Fibroblast of peridontal ligament (primary cell): ENCODE measurements around the gene NPHP4.
"Not testable (repeated sequence)": the region's sequence is repeated elsewhere in the genome, so short reads cannot be mapped to it uniquely, and the experiment has no call there.

Experiments used
- DNase-seq: peaks from one replicate; pipeline ENCODE4 v3.0.0-alpha.2; 2010; ENCODE audit errors: extremely low read depth

NPHP4 gene

GRCh38 chr1:5855196-5855897 is 136.9 kb downstream of the NPHP4 start:
- DNase-seq, result no peak

- no peak for DNase-seq
Observed at GRCh38 chr1:5854754-5855153, 137.5 kb downstream of the NPHP4 start.

GRCh38 chr1:5853858-5854257 is 138.4 kb downstream of the NPHP4 start:
- DNase-seq, result not testable (repeated sequence)

GRCh38 chr1:5850503-5850902 is 141.7 kb downstream of the NPHP4 start:
- DNase-seq, result no peak

- no peak for DNase-seq
Observed at GRCh38 chr1:5849550-5849949, 142.7 kb downstream of the NPHP4 start.

GRCh38 chr1:5847013-5847659 is 145.1 kb downstream of the NPHP4 start:
- peak; percentile 1 for DNase-seq

GRCh38 chr1:5845376-5845775 is 146.8 kb downstream of the NPHP4 start:
- DNase-seq, result no peak

GRCh38 chr1:5844442-5844841 is 147.8 kb downstream of the NPHP4 start:
- no peak for DNase-seq

GRCh38 chr1:5843521-5844096 is 148.6 kb downstream of the NPHP4 start:
- DNase-seq, result no peak

- no peak for DNase-seq
Observed at GRCh38 chr1:5842679-5843078, 149.5 kb downstream of the NPHP4 start.

GRCh38 chr1:5840551-5841001 is 151.6 kb downstream of the NPHP4 start:
- DNase-seq, result no peak

GRCh38 chr1:5839881-5840550 is 152.2 kb downstream of the NPHP4 start:
- DNase-seq, result no peak

GRCh38 chr1:5839161-5839880 is 152.9 kb downstream of the NPHP4 start:
- no peak for DNase-seq

- no peak for DNase-seq
Observed at GRCh38 chr1:5837976-5838653, 154.1 kb downstream of the NPHP4 start.

- no peak for DNase-seq
Observed at GRCh38 chr1:5836776-5837440, 155.3 kb downstream of the NPHP4 start.

GRCh38 chr1:5835179-5835562 is 157.1 kb downstream of the NPHP4 start:
- DNase-seq, result no peak

GRCh38 chr1:5834477-5835178 is 157.6 kb downstream of the NPHP4 start:
- no peak for DNase-seq

GRCh38 chr1:5833911-5834310 is 158.3 kb downstream of the NPHP4 start:
- no peak for DNase-seq

- DNase-seq, result no peak
Observed at GRCh38 chr1:5832916-5833895, 159.0 kb downstream of the NPHP4 start.
